GM12878 (cell line): ENCODE data around the gene CDH4. TPM values are rescaled to one million over a fixed set of nuclear protein-coding genes. Genes with fewer than 3 reads are reported as not detected.

Source experiments
- ATAC-seq: fragments of 200-7000 bp; cut with Tn5 transposase; 3 replicates; pipeline ENCODE4 v1.9.1; 2020; ENCODE audit warnings: mild to moderate bottlenecking, moderate library complexity
- BruUV-seq: library from RNA; stranded (reverse); fragments of 400-500 nt; replicated peaks from 2 replicates; lab custom pipeline; 2021; lab: Mats Ljungman, UMichigan
- CTCF ChIA-PET: fragments of 300-600 bp; sonication (Branson Sonifier 250); formaldehyde crosslinking; extraction: SDS; loops from one replicate; lab custom pipeline; 2021; ENCODE audit warnings: inconsistent platforms; lab: Yijun Ruan, JAX
- POLR2A ChIA-PET: fragments of 350-600 bp; formaldehyde crosslinking; extraction: SDS; loops from one replicate; lab custom pipeline; 2021; ENCODE audit warnings: inconsistent platforms; lab: Charles Lee
- RAD21 ChIA-PET: fragments of 300-600 bp; sonication (Branson Sonifier 250); formaldehyde crosslinking; loops from one replicate; lab custom pipeline; 2023; ENCODE audit warnings: antibody characterized with exemption; ENCODE audit not compliant: unreplicated experiment; lab: Charles Lee
- SMC1A ChIA-PET: fragments of 300-600 bp; sonication (Branson Sonifier 250); formaldehyde crosslinking; loops from one replicate; lab custom pipeline; 2023; ENCODE audit not compliant: unreplicated experiment, uncharacterized antibody; lab: Charles Lee
- DNase-seq: peaks from one replicate; pipeline ENCODE4 v3.0.0-alpha.2; 2011; ENCODE audit warnings: low read depth, low spot score
- FAIRE-seq: peaks from 3 replicates; lab custom pipeline; 2011; peaks lifted over from hg19 to GRCh38; lab: Jason Lieb, UNC
- H2AFZ ChIP-seq: 2 replicates; pipeline ENCODE4 v1.6.0; 2011; ENCODE audit warnings: low read depth, low read length, control low read depth; ENCODE audit not compliant: control insufficient read depth
- H3K27ac ChIP-seq: 2 replicates; pipeline ENCODE4 v1.5.1; 2011; ENCODE audit warnings: control low read depth; ENCODE audit not compliant: control insufficient read depth, insufficient read depth
- H3K27me3 ChIP-seq, 2 experiments: replicated peaks in 1 of 2; 2 replicates each; pipeline versions ENCODE4 v1.6.0 to v1.6.1; 2011; ENCODE audit warnings: low read length in 1 of 2; ENCODE audit not compliant: control insufficient read depth in 2 of 2, insufficient read depth in 2 of 2
- H3K36me3 ChIP-seq, 2 experiments: 2 replicates each; pipeline ENCODE4 v1.5.1; 2011; ENCODE audit warnings: low read length in 1 of 2; ENCODE audit not compliant: control insufficient read depth in 2 of 2, insufficient read depth in 2 of 2
- H3K4me1 ChIP-seq: 2 replicates; pipeline ENCODE4 v1.6.1; 2011; ENCODE audit warnings: mild to moderate bottlenecking, low read length, moderate library complexity, mixed read lengths; ENCODE audit not compliant: control insufficient read depth, insufficient read depth
- H3K4me2 ChIP-seq: 2 replicates; pipeline ENCODE4 v1.6.0; 2011; ENCODE audit warnings: control low read depth; ENCODE audit not compliant: control insufficient read depth, insufficient read depth
- H3K4me3 ChIP-seq: fragments of 200-600 bp; sonication (generic); 2 replicates; pipeline ENCODE4 v1.5.1; 2016
- H3K79me2 ChIP-seq: 2 replicates; pipeline ENCODE4 v1.6.0; 2011; ENCODE audit warnings: low read length; ENCODE audit not compliant: control insufficient read depth, insufficient read depth
- H3K9ac ChIP-seq: 2 replicates; pipeline ENCODE4 v1.8.0; 2011; ENCODE audit warnings: low read length, control low read depth, mixed read lengths; ENCODE audit not compliant: control insufficient read depth, insufficient read depth
- H3K9me3 ChIP-seq: replicated peaks from 3 replicates; pipeline ENCODE4 v1.5.1; 2011; ENCODE audit warnings: mild to moderate bottlenecking, low read length; ENCODE audit not compliant: control insufficient read depth, insufficient read depth
- H4K20me1 ChIP-seq: 2 replicates; pipeline ENCODE4 v1.6.0; 2011; ENCODE audit not compliant: control insufficient read depth, insufficient read depth
- CHD2 ChIP-seq: IDR thresholded peaks from 2 replicates; pipeline ENCODE4 v1.6.1; 2011; ENCODE audit warnings: low read depth, low read length, improper control_type of control experiment, borderline replicate concordance
- GATAD2B ChIP-seq: fragments of 450-650 bp; conservative IDR thresholded peaks from 2 replicates; pipeline ENCODE4 v1.6.1; 2017; ENCODE audit warnings: low read depth, mild to moderate bottlenecking, moderate library complexity
- IRF4 ChIP-seq: IDR thresholded peaks from 2 replicates; pipeline ENCODE4 v1.6.1; 2011; ENCODE audit warnings: low read depth, low read length
- POLR2AphosphoS2 ChIP-seq: IDR thresholded peaks from 2 replicates; pipeline ENCODE4 v1.6.1; 2011; ENCODE audit warnings: low read depth, mild to moderate bottlenecking, low read length, improper control_type of control experiment, moderate library complexity
- ZNF207 ChIP-seq: fragments of 450-650 bp; IDR thresholded peaks from 2 replicates; pipeline ENCODE4 v1.6.1; 2014; ENCODE audit warnings: antibody characterized with exemption, mild to moderate bottlenecking, borderline replicate concordance
- WGBS: methylation state at CpG from one replicate; pipeline ENCODE4 v1.1.6; 2016; ENCODE audit warnings: low lambda C conversion rate; ENCODE audit not compliant: insufficient replicate concordance, insufficient coverage; ENCODE audit errors: missing lambda C conversion rate; 5-methylcytosine and 5-hydroxymethylcytosine counted together
- in situ Hi-C: fragments of 300-500 bp; cut with MboI; formaldehyde crosslinking; loops from 9 replicates; pipeline ENCODE4 v1.14.3; 2018; ENCODE audit warnings: mixed read lengths
- intact Hi-C: fragments of 100-400 bp; cut with micrococcal nuclease; formaldehyde crosslinking; loops from one replicate; pipeline ENCODE4 v1.14.2; 2022; ENCODE audit not compliant: unreplicated experiment
- polyA plus RNA-seq, 11 experiments: library from polyadenylated mRNA; depleted of rRNA in 4 of 11; unstranded in 6 of 11; stranded (reverse) in 5 of 11; fragments of >200 nt; fragmentation: Nextera tagmentation in 4 of 11; fragmentation: Illumina TruSeq in 1 of 11; extraction: Ambion mirVana in 4 of 11; extraction: Trizol in 1 of 11; gene quantifications; 1 replicate in 1 of 11; 2 replicates in 10 of 11; pipeline versions ENCODE4 v1.2.1 to v1.2.3, GENCODE V29; 2011 to 2016; ENCODE audit warnings: inconsistent platforms in 2 of 11, missing spikeins in 2 of 11, low read depth in 1 of 11
- total RNA-seq, 4 experiments: library from RNA; depleted of rRNA in 3 of 4; stranded (reverse); fragments of >200 nt in 3 of 4; fragmentation: Illumina TruSeq in 1 of 4; extraction: Trizol in 1 of 4; gene quantifications; 2 replicates each; pipeline versions ENCODE4 v1.2.1 to v1.2.3, GENCODE V29; 2013 to 2021
- TF ChIP-seq, protein P1 (sequence below): fragments of 450-650 bp; IDR thresholded peaks from 2 replicates; pipeline ENCODE4 v1.6.1; 2017; ENCODE audit warnings: mild to moderate bottlenecking
- TF ChIP-seq, protein P2 (sequence below), 3 experiments: IDR thresholded peaks in 2 of 3; conservative IDR thresholded peaks in 1 of 3; 2 replicates each; pipeline ENCODE4 v1.5.1; 2011; ENCODE audit warnings: low read depth in 3 of 3, low read length in 3 of 3, mild to moderate bottlenecking in 3 of 3, control low read depth in 2 of 3, moderate library complexity in 2 of 3, inconsistent platforms in 1 of 3, mixed read lengths in 1 of 3; ENCODE audit not compliant: control insufficient read depth in 2 of 3, insufficient read depth in 1 of 3; ENCODE audit errors: extremely low read depth in 1 of 3

Gene CDH4
- total and polyA plus RNA-seq, 10 of the 15 experiments (the other 5 are each of a cell fraction or from before 2014, with no cell fraction given) = not detected

DNA sequence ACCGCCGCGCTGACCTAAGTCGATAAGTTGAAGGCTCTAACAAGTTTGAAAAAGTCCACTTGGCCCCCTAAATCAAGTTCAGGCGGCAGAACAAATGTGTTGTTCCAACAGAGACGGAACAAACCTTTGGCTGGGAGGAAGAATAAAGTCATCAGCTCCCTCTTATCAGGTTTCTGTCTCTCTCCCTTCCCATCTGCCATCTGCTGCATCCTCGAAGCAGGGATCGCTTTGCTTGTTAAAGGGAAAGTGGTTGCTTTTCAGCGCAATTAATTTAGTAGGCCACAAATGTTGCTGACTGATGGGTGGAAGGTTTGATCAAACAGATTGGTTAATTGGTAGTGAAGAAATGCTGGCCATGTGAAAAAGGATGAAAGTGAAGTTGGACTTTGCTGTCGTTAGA, 64.3 kb downstream of the CDH4 start:
- intact Hi-C loops (no loop called here), in situ Hi-C loops (loop anchor here (10.0 to 25.0 kb wide), 2 partner anchors 102 to 354 kb away; no protein-coding TSS in a partner anchor)
- WGBS = 57% methylated on average over 10 of the region's 10 CpGs
- H3K9me3 ChIP-seq = no peaks in the 10 kb centered on the region; the same call in 2 of the 3 replicates
- POLR2A ChIA-PET = no interaction called here
- SMC1A ChIA-PET = no interaction called here
- no peak overlapping the region for H2AFZ ChIP-seq
- H3K4me1 ChIP-seq = no peaks in the 10 kb centered on the region
- DNase-seq (no peak), ATAC-seq (no peak), FAIRE-seq (no peak)
- no peak overlapping the region for H3K27ac ChIP-seq
- no peak overlapping the region for H3K4me3 ChIP-seq
- RAD21 ChIA-PET = no interaction called here
- H3K4me2 ChIP-seq = no peak overlapping the region
- CTCF ChIA-PET = no interaction called here
- no peaks in the 10 kb centered on the region for H3K79me2 ChIP-seq
- no TSS peak for BruUV-seq
- no peaks in the 10 kb centered on the region for H3K27me3 ChIP-seq
- H4K20me1 ChIP-seq = no peaks in the 10 kb centered on the region
- no peaks in the 10 kb centered on the region for H3K36me3 ChIP-seq
- no peak overlapping the region for H3K9ac ChIP-seq
- TF ChIP-seq ZNF207 = no peak
- TF ChIP-seq IRF4 = no peak
- TF ChIP-seq, all 136 proteins: peak for 0

DNA sequence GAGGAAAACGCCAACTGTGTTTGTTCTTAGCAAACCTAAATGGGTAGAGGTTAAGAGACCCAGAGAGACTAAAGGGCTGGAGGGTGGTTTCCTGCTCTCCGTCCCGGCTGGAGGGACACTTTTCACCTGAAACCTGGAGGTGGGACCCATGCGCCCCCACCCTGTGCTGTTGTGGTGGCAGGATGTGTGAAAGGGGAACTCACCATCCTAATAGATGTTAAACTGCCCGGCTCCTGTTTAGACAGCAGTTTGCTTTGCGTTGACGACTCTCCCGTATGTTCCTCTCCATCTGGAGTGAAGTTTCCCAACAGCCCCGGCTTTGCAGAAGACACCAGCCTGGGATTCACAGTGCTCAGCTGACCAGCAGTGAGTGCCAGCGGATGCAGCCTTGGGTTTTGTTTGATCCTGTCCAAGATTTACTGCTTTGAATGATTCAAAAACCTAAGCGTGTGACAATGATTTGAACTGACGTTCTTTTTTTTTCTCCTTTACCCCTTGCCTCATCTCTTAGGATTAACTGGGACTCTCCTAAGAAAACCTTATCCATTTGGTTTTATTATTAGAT, 66.0 kb downstream of the CDH4 start:
- no peak for FAIRE-seq
- SMC1A ChIA-PET = no interaction called here

More for the DNA sequence above, 66.0 kb downstream of the CDH4 start:
- Histone ChIP-seq H3K27me3 (no peaks in the 10 kb centered on the region), H3K27ac (no peak overlapping the region), H3K4me3 (no peak overlapping the region), H4K20me1 (no peaks in the 10 kb centered on the region), H3K4me2 (no peak overlapping the region), H3K36me3 (no peaks in the 10 kb centered on the region), H3K4me1 (no peaks in the 10 kb centered on the region), H3K9ac (no peak overlapping the region), H3K79me2 (no peaks in the 10 kb centered on the region), H3K9me3 (no peaks in the 10 kb centered on the region; the same call in 2 of the 3 replicates), H2AFZ (no peak overlapping the region)
- DNase-seq (no peak), ATAC-seq (no peak)
- in situ Hi-C loops = loop anchor here (10.0 to 25.0 kb wide), 2 partner anchors 103 to 356 kb away; no protein-coding TSS in a partner anchor
- 54% methylated on average over 12 of the region's 12 CpGs for WGBS
- BruUV-seq = no TSS peak
- intact Hi-C loops = no loop called here
- ChIA-PET CTCF (no interaction called here), RAD21 (no interaction called here), POLR2A (no interaction called here)
- TF ChIP-seq GATAD2B = no peak
- TF ChIP-seq, protein P1, sequence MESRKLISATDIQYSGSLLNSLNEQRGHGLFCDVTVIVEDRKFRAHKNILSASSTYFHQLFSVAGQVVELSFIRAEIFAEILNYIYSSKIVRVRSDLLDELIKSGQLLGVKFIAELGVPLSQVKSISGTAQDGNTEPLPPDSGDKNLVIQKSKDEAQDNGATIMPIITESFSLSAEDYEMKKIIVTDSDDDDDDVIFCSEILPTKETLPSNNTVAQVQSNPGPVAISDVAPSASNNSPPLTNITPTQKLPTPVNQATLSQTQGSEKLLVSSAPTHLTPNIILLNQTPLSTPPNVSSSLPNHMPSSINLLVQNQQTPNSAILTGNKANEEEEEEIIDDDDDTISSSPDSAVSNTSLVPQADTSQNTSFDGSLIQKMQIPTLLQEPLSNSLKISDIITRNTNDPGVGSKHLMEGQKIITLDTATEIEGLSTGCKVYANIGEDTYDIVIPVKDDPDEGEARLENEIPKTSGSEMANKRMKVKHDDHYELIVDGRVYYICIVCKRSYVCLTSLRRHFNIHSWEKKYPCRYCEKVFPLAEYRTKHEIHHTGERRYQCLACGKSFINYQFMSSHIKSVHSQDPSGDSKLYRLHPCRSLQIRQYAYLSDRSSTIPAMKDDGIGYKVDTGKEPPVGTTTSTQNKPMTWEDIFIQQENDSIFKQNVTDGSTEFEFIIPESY = no peak
- TF ChIP-seq, protein P2, sequence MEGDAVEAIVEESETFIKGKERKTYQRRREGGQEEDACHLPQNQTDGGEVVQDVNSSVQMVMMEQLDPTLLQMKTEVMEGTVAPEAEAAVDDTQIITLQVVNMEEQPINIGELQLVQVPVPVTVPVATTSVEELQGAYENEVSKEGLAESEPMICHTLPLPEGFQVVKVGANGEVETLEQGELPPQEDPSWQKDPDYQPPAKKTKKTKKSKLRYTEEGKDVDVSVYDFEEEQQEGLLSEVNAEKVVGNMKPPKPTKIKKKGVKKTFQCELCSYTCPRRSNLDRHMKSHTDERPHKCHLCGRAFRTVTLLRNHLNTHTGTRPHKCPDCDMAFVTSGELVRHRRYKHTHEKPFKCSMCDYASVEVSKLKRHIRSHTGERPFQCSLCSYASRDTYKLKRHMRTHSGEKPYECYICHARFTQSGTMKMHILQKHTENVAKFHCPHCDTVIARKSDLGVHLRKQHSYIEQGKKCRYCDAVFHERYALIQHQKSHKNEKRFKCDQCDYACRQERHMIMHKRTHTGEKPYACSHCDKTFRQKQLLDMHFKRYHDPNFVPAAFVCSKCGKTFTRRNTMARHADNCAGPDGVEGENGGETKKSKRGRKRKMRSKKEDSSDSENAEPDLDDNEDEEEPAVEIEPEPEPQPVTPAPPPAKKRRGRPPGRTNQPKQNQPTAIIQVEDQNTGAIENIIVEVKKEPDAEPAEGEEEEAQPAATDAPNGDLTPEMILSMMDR (IDR thresholded peaks at IDR 0.05 in 2 of 3, conservative IDR thresholded peaks at IDR 0.05 in 1 of 3; ENCODE audit: control insufficient read depth in 2 of 3, extremely low read depth in 1 of 3, insufficient read depth in 1 of 3, low read depth in 3 of 3, low read length in 3 of 3) = no peak
- no peak for TF ChIP-seq POLR2AphosphoS2
- TF ChIP-seq CHD2 = no peak
